Glomerular visceral epithelial cell (primary cell): ENCODE measurements around the gene PIP4K2A.
"Not testable (repeated sequence)": the region's sequence is repeated elsewhere in the genome, so short reads cannot be mapped to it uniquely, and the experiment has no call there.

ENCODE experiments used
- DNase-seq: peaks from one replicate; pipeline ENCODE4 v3.0.0-alpha.2; 2016; ENCODE audit errors: extremely low spot score

PIP4K2A gene

GRCh38 chr10:22714479-22715289 is at the start of gene PIP4K2A:
Gene PIP4K2A, minus strand, starts transcription at chr10:22714578. Its CDS starts 252 bp downstream, at chr10:22714326.
- peak; percentile 84 for DNase-seq

GRCh38 chr10:22761569-22762220 is 47.3 kb upstream of the PIP4K2A start:
- no peak for DNase-seq

GRCh38 chr10:22760025-22760424 is 45.6 kb upstream of the PIP4K2A start:
- no peak for DNase-seq

- no peak for DNase-seq
Observed at GRCh38 chr10:22758867-22759266, 44.5 kb upstream of the PIP4K2A start.

GRCh38 chr10:22754296-22754695 is 39.9 kb upstream of the PIP4K2A start:
- DNase-seq, result no peak

GRCh38 chr10:22753786-22754185 is 39.4 kb upstream of the PIP4K2A start:
- DNase-seq, result no peak

- no peak for DNase-seq
Observed at GRCh38 chr10:22752272-22752889, 38.0 kb upstream of the PIP4K2A start.

GRCh38 chr10:22750131-22750530 is 35.8 kb upstream of the PIP4K2A start:
- no peak for DNase-seq

- DNase-seq, result not testable (repeated sequence)
Observed at GRCh38 chr10:22744858-22745257, 30.5 kb upstream of the PIP4K2A start.

- DNase-seq, result no peak
Observed at GRCh38 chr10:22742678-22743077, 28.3 kb upstream of the PIP4K2A start.

- DNase-seq, result peak; percentile 37
Observed at GRCh38 chr10:22741631-22742030, 27.3 kb upstream of the PIP4K2A start.

- DNase-seq, result peak; percentile 25
Observed at GRCh38 chr10:22740180-22740579, 25.8 kb upstream of the PIP4K2A start.

- peak; percentile 74 for DNase-seq
Observed at GRCh38 chr10:22737587-22737986, 23.2 kb upstream of the PIP4K2A start.

GRCh38 chr10:22736134-22736533 is 21.8 kb upstream of the PIP4K2A start:
- DNase-seq, result no peak

- DNase-seq, result no peak
Observed at GRCh38 chr10:22733992-22734391, 19.6 kb upstream of the PIP4K2A start.

GRCh38 chr10:22727663-22728062 is 13.3 kb upstream of the PIP4K2A start:
- no peak for DNase-seq

GRCh38 chr10:22727112-22727511 is 12.7 kb upstream of the PIP4K2A start:
- no peak for DNase-seq

- DNase-seq, result no peak
Observed at GRCh38 chr10:22724773-22725172, 10.4 kb upstream of the PIP4K2A start.

GRCh38 chr10:22723783-22724182 is 9.4 kb upstream of the PIP4K2A start:
- DNase-seq, result no peak

GRCh38 chr10:22723343-22723779 is 9.0 kb upstream of the PIP4K2A start:
- DNase-seq, result no peak

- no peak for DNase-seq
Observed at GRCh38 chr10:22722626-22723169, 8.3 kb upstream of the PIP4K2A start.

- no peak for DNase-seq
Observed at GRCh38 chr10:22720667-22721066, 6.3 kb upstream of the PIP4K2A start.
